AG04449 (cell line): ENCODE measurements around the gene EFCAB14.

Source experiments
- CTCF ChIA-PET: fragments of 350-600 bp; formaldehyde crosslinking; extraction: SDS; loops from one replicate; lab custom pipeline; 2021; ENCODE audit warnings: antibody characterized with exemption; lab: Yijun Ruan, JAX
- POLR2A ChIA-PET: fragments of 400-600, 350-600 bp; formaldehyde crosslinking; extraction: SDS; loops from one replicate; lab custom pipeline; 2020; ENCODE audit warnings: antibody characterized with exemption, inconsistent platforms; lab: Yijun Ruan, JAX
- DNase-seq: peaks from one replicate; pipeline ENCODE4 v3.0.0-alpha.2; 2010; ENCODE audit warnings: low read depth, low spot score
- H3K4me3 ChIP-seq: 2 replicates; pipeline ENCODE4 v1.5.1; 2011; ENCODE audit warnings: low read depth, mild to moderate bottlenecking, control low read depth, low read length
- CTCF ChIP-seq: IDR thresholded peaks from one replicate; pipeline ENCODE4 v1.5.1; 2011; ENCODE audit warnings: mild to moderate bottlenecking, moderate library complexity, low read length, control low read depth, inconsistent platforms; ENCODE audit not compliant: insufficient read depth; ENCODE audit errors: missing control alignments

The EFCAB14 gene

GRCh38 chr1:46646331-46646730 is 72.6 kb downstream of the EFCAB14 start:
- DNase-seq: no peak
- CTCF ChIA-PET: no interaction called here
- H3K4me3 ChIP-seq: no peak overlapping the region
- POLR2A ChIA-PET: no interaction called here
- TF ChIP-seq CTCF: no peak

- no peak overlapping the region for H3K4me3 ChIP-seq
- POLR2A ChIA-PET: no interaction called here
- CTCF ChIA-PET: no interaction called here
- DNase-seq: no peak
- no peak for TF ChIP-seq CTCF
Observed at GRCh38 chr1:46645815-46646214, 73.1 kb downstream of the EFCAB14 start.

DNA sequence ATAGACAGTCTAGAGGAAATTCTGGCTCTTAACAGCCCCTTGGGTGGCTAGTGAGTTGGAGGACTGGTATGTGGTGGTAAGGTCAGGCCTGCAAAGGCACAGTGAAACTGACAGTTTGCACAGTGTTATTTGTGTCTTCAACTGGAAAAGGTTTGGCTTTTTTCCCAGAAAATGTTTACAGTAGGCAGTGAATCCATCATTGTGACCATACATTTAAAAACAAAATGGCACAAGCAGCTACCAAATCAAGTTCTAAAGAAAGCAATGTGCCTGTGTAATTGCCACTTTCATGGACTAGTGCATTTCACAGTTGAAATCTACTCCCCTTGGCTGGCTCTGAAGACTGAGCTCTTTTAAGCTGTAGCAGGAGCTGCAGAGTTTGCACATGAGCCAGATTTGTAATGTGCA is 75.5 kb downstream of the EFCAB14 start:
- ChIA-PET POLR2A (no interaction called here), CTCF (interaction anchor here (1.1 to 1.8 kb wide), 3 partner anchors 9 to 82 kb away, joined by 3 to 4 read pairs (median 3); no protein-coding TSS in a partner anchor)
- DNase-seq: peak; percentile 83
- no peak for TF ChIP-seq CTCF
- no peak overlapping the region for H3K4me3 ChIP-seq

GRCh38 chr1:46642115-46642680 is 76.7 kb downstream of the EFCAB14 start:
- no peak for TF ChIP-seq CTCF
- DNase-seq: no peak
- POLR2A ChIA-PET: no interaction called here
- H3K4me3 ChIP-seq: no peak overlapping the region
- CTCF ChIA-PET: interaction anchor here (0.7 to 0.9 kb wide), 3 partner anchors 12 to 550 kb away, joined by 3 to 4 read pairs (median 3); no protein-coding TSS in a partner anchor

DNA sequence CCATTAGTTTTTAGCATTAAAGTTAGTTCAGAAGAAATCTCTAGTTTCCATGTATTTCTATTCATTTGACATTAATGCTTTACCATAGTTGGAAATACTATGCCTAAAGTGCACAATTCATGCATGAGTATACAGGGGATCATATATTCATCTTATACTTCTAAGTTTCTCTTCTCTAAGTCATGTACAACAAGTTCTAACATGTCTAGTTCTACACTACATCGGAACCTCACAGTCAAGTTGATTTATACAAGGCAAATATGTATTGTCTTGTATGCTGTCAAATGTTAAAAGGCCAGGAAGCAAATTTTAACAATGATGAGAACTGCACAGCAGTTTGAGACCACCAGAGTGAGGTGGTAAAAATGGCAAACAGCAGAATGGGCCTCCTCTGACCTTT is 79.4 kb downstream of the EFCAB14 start:
- DNase-seq: no peak
- H3K4me3 ChIP-seq: no peak overlapping the region
- ChIA-PET CTCF (no interaction called here), POLR2A (no interaction called here)
- TF ChIP-seq CTCF: no peak

- no peak for DNase-seq
- no peak overlapping the region for H3K4me3 ChIP-seq
- ChIA-PET CTCF (no interaction called here), POLR2A (no interaction called here)
- no peak for TF ChIP-seq CTCF
Observed at GRCh38 chr1:46638921-46639320, 80.0 kb downstream of the EFCAB14 start.
